Esophagus mucosa (tissue), 1 donor: Measurements from ENCODE around the gene FAM131C. TPM values are rescaled to one million over a fixed set of nuclear protein-coding genes. Genes with fewer than 3 reads are reported as not detected.
A peak's percentile ranks its signal among the peaks of the same experiment; 100 is the strongest.
"Not testable (repeated sequence)": the region's sequence is repeated elsewhere in the genome, so short reads cannot be mapped to it uniquely, and the experiment has no call there.

Experiments
- ATAC-seq: fragments of 200-7000 bp; cut with Tn5 transposase; one replicate; pipeline ENCODE4 v1.9.1; 2020
- total RNA-seq: library from RNA; stranded (reverse); gene quantifications from one replicate; pipeline ENCODE4 v1.2.4, GENCODE V29; 2023
- donor health status: DM: yes; HTN: yes; CAD: no.

Gene FAM131C
- total RNA-seq, 1 donor from 2014 or later = 0.80 TPM

DNA sequence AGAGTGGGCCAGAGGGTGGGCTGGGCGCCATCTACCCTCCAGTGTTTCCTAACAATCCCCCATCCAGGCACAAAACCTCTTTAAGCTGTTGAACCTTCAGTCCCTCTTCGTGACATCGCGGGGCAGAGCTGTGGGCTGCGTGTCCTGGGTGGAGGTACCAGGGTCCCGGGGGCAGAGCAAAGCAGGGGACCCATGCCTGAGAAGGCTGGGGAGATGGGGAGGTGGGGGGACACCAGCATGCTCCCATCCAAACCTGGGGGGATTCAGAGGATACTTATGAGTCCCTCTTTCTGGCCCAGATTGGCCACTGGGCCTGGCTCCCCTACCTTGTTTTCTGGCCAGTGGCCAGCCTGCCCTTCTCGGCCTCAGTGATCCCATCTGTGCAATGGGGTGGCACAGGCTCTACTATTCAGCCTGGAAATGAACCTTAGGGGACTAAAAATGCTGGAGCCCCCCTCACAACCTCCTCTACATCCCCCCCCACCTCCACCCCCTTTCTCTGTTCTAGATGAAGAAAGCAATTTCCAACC, 40.3 kb downstream of the FAM131C start:
- not testable (repeated sequence) for ATAC-seq

DNA sequence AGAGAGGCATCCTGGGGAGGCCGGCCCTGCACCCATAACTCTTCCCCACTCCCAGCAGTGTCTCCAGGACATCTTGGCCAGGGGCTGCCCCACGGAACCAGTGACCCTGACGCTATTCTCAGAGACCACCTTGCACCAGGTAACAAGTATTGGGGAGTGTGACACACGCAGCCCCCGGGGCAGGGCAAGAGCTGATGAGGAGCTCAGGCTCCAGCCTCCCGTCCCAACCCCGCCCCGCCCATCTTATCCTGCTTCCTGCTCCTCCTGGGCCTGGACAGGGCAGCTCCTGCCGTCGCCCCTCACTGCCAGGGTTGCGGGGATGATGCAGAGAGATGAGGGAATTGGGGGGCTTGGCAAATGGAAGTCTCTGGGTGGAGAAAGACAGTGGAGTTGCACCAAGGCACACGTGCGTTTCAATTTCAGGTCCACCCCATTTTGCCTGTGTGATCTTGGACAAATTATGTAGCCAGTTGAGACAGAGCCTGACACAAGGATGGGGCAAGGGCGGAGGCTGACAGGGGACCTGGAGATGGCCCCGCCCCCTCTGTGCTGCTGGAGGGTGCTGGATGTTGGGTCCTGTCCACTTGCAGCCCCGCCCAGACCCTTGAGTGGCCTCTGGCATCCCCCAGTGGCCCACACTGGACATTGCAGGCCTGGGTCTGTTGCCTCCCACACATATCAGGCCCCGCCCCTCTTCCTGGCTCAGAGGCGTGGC, 40.9 kb downstream of the FAM131C start:
- peak; percentile 79 for ATAC-seq

- no peak for ATAC-seq
Observed at GRCh38 chr1:16031551-16031950, 41.9 kb downstream of the FAM131C start.

- no peak for ATAC-seq
Observed at GRCh38 chr1:16029288-16029687, 44.2 kb downstream of the FAM131C start.

- not testable (repeated sequence) for ATAC-seq
Observed at GRCh38 chr1:16029003-16029268, 44.5 kb downstream of the FAM131C start.

GRCh38 chr1:16028237-16029002, 45.0 kb downstream of the FAM131C start:
- no peak for ATAC-seq

GRCh38 chr1:16026723-16027484, 46.5 kb downstream of the FAM131C start:
- no peak for ATAC-seq

DNA sequence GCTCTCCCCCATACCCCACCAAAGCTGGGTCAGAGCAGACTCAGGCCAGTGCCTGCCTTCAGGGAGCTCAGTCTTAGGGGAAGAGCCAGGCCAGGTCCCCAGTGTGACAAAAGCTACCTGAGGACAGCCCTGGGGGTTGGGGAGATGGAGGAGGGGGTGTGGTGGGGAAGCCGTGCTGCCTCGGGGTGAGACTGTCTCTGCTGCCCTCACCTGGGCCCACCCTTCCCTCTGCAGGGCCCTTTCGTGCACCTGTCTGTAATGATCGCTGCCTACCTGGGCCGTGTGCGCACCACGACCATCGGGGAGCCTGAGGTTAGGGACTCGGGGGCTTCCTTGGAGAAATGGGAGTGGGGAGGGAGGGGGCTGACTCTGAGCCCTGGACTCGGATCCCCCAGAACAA, 47.1 kb downstream of the FAM131C start:
- ATAC-seq = not testable (repeated sequence)

DNA sequence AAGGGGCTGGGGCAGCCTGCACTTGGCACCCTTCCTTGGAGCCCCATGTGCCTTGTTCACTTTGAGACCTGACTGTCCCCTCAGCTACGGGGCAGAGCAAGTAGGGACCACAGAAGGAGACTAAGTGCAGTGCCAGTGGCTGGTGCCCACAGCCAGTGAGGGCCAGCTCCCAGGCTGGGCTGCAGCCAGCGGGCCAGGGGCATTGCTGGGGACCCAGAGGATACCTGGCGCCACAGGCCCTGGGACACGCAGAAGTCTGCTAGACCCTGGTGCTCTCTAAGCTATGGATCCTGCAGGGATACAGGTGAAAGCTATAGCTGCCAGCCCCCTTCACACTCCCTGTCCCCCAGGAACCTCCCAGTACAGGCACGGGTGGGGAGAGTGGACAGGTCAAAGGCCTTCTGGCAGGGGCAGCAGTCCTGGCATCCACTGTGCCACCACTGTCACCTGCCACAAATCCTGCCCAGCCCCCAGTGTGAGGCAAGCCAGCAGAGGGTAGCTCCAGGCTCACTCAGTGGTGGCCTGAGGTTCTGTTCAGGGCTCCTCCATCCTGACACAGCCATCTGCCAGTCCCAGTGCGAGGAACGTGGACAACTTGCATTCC, 50.3 kb downstream of the FAM131C start:
- ATAC-seq = no peak

DNA sequence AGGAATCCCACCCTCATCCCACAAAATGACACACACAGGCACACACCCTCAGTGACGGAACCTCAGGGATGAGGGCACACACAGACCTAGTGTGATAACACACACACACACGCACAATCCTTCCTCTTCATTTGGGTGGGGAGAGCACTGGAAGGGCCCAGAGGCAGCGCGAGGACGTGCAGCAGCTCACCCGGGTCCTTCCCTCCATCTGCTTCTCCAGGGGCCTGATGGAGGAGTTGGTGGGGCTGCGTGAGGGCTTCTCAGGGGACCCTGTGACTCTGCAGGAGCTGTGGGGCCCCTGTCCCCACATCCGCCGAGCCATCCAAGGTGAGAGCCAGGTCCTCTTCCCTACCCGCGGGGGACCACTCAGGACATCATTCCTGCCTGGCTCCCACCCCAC, 51.1 kb downstream of the FAM131C start:
- ATAC-seq = no peak

GRCh38 chr1:16021681-16022080, 51.8 kb downstream of the FAM131C start, which contains the start of gene CLCNKA:
Gene CLCNKA, plus strand, starts transcription at chr1:16022036. Its CDS starts 584 bp downstream, at chr1:16022620.
- ATAC-seq = no peak

DNA sequence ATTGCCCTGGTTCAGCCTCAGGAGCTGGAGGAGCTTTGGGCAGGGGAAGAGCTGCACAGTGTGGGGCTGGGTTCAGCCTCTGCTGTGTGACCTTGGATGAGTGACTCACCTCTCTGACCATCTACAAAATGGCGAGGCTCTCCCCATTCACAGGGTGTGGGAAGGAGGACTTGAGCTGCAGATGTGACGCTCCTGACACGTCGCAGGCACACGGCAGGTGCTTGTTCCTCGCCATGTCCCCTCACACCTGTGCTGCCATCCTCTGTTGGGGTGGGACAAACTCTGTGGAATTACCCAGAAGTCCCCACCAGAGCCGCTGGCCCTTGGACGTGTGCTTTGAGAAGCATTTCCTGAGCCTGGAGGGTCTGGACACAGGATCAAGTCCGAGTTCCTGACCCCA, 52.6 kb downstream of the FAM131C start:
- not testable (repeated sequence) for ATAC-seq

DNA sequence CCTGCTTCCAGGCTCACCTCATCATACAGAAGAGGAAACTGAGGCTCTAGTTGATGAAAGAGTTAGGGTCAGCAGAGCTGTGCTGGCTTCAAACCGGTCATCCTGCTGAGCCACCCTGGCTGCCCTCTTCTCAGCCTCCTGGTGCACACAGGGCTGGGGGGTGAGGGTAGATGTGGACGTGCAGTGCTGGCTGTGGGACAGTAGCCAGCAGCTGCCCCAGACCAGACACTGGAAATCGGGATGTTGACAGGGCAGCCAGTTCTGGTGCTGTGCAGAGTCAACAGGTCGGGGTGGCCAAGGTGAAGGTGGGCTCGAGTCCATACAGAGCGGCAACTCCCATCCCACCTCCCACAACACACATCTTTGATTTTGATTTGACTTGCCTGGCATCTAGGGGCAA, 53.1 kb downstream of the FAM131C start:
- no peak for ATAC-seq

DNA sequence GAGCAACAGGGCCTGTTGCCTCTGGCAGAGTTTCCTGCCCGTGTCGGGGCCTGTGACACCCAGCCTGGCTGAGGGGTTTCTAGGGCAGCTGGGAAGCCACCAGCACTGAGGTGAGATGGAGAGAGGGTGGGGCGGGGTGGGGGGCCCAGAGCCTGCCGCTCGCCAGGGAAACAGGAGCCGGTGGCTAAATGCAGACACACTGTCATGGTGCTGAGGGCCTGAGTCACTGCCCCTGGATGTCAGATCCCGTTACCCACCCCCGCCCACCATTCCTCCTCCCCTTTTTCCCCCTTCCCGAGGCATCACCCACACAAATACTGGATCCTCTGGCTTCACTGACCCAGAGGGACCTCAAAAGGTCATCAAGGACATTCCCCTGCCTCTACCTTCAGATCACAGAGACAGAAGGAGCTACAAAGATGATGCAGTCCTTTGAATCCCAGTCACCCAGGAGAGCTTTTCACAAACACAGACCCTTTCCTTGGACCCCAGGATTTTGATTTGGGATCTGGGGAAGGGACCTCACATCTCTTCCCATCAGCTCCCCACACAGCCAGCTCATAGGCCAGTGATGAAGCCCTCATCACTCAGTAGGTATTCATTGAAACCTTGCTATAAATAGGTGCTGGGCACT, 53.7 kb downstream of the FAM131C start:
- ATAC-seq = no peak

GRCh38 chr1:16018749-16019643, 54.5 kb downstream of the FAM131C start:
- ATAC-seq = no peak

DNA sequence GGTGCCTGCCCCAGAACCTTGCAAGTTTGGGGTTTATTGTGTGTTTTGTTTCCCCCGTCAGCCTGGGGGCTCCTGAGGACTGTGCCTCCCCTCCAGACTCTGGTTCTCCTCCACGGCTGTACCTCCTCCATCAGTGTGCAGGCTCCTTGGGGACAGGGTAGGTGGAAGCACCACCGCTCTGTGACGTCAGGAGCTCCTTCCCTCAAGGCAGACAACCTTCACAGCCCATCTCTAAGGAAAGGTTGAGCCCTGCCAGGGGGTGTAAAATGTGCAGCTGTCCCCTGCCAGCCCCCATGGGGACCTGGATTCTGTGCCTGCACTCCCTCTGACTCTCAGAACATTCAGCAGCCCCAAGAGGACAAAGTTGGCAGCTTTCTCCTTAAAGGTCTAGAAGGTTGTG, 55.1 kb downstream of the FAM131C start:
- no peak for ATAC-seq

- peak; percentile 9 for ATAC-seq
Observed at GRCh38 chr1:16017461-16018303, 55.8 kb downstream of the FAM131C start, which contains the start of gene HSPB7. Gene HSPB7, minus strand, starts transcription at chr1:16018043. Its CDS starts 80 bp downstream, at chr1:16017963.

- ATAC-seq = no peak
Observed at GRCh38 chr1:16017076-16017460, 56.4 kb downstream of the FAM131C start.

- ATAC-seq = no peak
Observed at GRCh38 chr1:16015960-16016901, 57.2 kb downstream of the FAM131C start.
